WI38 (cell line): ENCODE results near the gene BTBD9.
"Not testable (repeated sequence)": the region's sequence is repeated elsewhere in the genome, so short reads cannot be mapped to it uniquely, and the experiment has no call there.

Experiments
- H3K4me3 ChIP-seq: 2 replicates; pipeline ENCODE4 v1.5.1; 2011; ENCODE audit warnings: low read depth, mild to moderate bottlenecking, control low read depth, low read length
- CTCF ChIP-seq: IDR thresholded peaks from 2 replicates; pipeline ENCODE4 v1.5.1; 2012; ENCODE audit warnings: low read depth, mild to moderate bottlenecking, control low read depth, low read length

Gene BTBD9

GRCh38 chr6:38348371-38348770, 291.4 kb downstream of the BTBD9 start:
- no peak for TF ChIP-seq CTCF
- H3K4me3 ChIP-seq, result no peak overlapping the region

GRCh38 chr6:38347829-38348228, 291.9 kb downstream of the BTBD9 start:
- H3K4me3 ChIP-seq, result not testable (repeated sequence)

- TF ChIP-seq CTCF, result no peak
- no peak overlapping the region for H3K4me3 ChIP-seq
Measured at GRCh38 chr6:38346291-38347079, 293.2 kb downstream of the BTBD9 start.

GRCh38 chr6:38345586-38345985, 294.1 kb downstream of the BTBD9 start:
- H3K4me3 ChIP-seq, result no peak overlapping the region
- no peak for TF ChIP-seq CTCF

- no peak for TF ChIP-seq CTCF
- no peak overlapping the region for H3K4me3 ChIP-seq
Measured at GRCh38 chr6:38341496-38341895, 298.2 kb downstream of the BTBD9 start.

- no peak for TF ChIP-seq CTCF
- no peak overlapping the region for H3K4me3 ChIP-seq
Measured at GRCh38 chr6:38339914-38340313, 299.8 kb downstream of the BTBD9 start.

GRCh38 chr6:38337819-38338465, 301.8 kb downstream of the BTBD9 start:
- TF ChIP-seq CTCF, result no peak
- no peak overlapping the region for H3K4me3 ChIP-seq
